Bronchial epithelial cell (primary cell): ENCODE data around the gene PDIA2. TPM values are rescaled to one million over a fixed set of nuclear protein-coding genes. Genes with fewer than 3 reads are reported as not detected.

Source experiments
- DNase-seq: peaks from one replicate; pipeline ENCODE4 v3.0.0-alpha.2; 2010; ENCODE audit warnings: low read depth
- FAIRE-seq: peaks from 2 replicates; lab custom pipeline; 2011; peaks lifted over from hg19 to GRCh38; lab: Jason Lieb, UNC
- H3K27me3 ChIP-seq: 2 replicates; pipeline ENCODE4 v1.5.1; 2011; ENCODE audit warnings: low read length; ENCODE audit not compliant: control insufficient read depth, insufficient read depth
- H3K36me3 ChIP-seq: 2 replicates; pipeline ENCODE4 v1.5.1; 2011; ENCODE audit warnings: low read length; ENCODE audit not compliant: control insufficient read depth, insufficient read depth
- H3K4me3 ChIP-seq: 2 replicates; pipeline ENCODE4 v1.5.1; 2011; ENCODE audit warnings: mild to moderate bottlenecking, low read depth, low read length, control low read depth
- CTCF ChIP-seq: IDR thresholded peaks from 2 replicates; pipeline ENCODE4 v1.5.1; 2011; ENCODE audit warnings: mild to moderate bottlenecking, moderate library complexity, low read length, control low read depth, inconsistent platforms; ENCODE audit not compliant: insufficient read depth, severe bottlenecking
- total RNA-seq: library from RNA; depleted of rRNA; stranded (reverse); fragments of >200 nt; gene quantifications from 2 replicates; pipeline ENCODE4 v1.2.1, GENCODE V29; 2014

PDIA2 gene
- total RNA-seq, 1 donor from 2014 or later = not detected

GRCh38 chr16:268141-269053, 14.6 kb upstream of the PDIA2 start:
- Histone ChIP-seq H3K4me3 (no peak overlapping the region), H3K27me3 (no peaks in the 10 kb centered on the region), H3K36me3 (peaks cover 3% of the 10 kb centered on the region)
- no peak for TF ChIP-seq CTCF
- FAIRE-seq = no peak
- no peak for DNase-seq

- FAIRE-seq = no peak
- no peak for TF ChIP-seq CTCF
- DNase-seq = no peak
- H3K36me3 ChIP-seq = no peaks in the 10 kb centered on the region
- peaks cover 2% of the 10 kb centered on the region for H3K27me3 ChIP-seq
- H3K4me3 ChIP-seq = no peak overlapping the region
Observed at GRCh38 chr16:269061-269796, 13.7 kb upstream of the PDIA2 start.

GRCh38 chr16:270381-271255, 12.3 kb upstream of the PDIA2 start:
- no peak for FAIRE-seq
- no peak for DNase-seq
- no peak overlapping the region for H3K4me3 ChIP-seq
- TF ChIP-seq CTCF = no peak
- no peaks in the 10 kb centered on the region for H3K36me3 ChIP-seq
- H3K27me3 ChIP-seq = peaks cover 10% of the 10 kb centered on the region

- TF ChIP-seq CTCF = no peak
- no peaks in the 10 kb centered on the region for H3K36me3 ChIP-seq
- DNase-seq (no peak), FAIRE-seq (no peak)
- H3K4me3 ChIP-seq = no peak overlapping the region
- H3K27me3 ChIP-seq = peaks cover 14% of the 10 kb centered on the region
Observed at GRCh38 chr16:272633-273546, 10.1 kb upstream of the PDIA2 start.
